Measurements from ENCODE around the gene GET3.

GET3 gene

GRCh38 chr19:12749938-12750521, 12.7 kb downstream of the GET3 start:
- TF ChIP-seq CTCF (IDR thresholded peaks at IDR 0.05; ENCODE audit: control extremely low read depth, extremely low read depth, low read depth, missing control alignments), result no peak
- POLR2A ChIA-PET, result no interaction called here
- no peak for DNase-seq (ENCODE audit: extremely low spot score)
- CTCF ChIA-PET, result interaction anchor here (0.6 to 23.7 kb wide), 2 partner anchors 12 to 214 kb away, joined by 3 to 412 read pairs; no protein-coding TSS in a partner anchor

- CTCF ChIA-PET, result interaction anchor here (23.7 kb wide), 1 partner anchor 12 kb away, joined by 412 read pairs; no protein-coding TSS in a partner anchor
- POLR2A ChIA-PET, result no interaction called here
- TF ChIP-seq CTCF (IDR thresholded peaks at IDR 0.05; ENCODE audit: control extremely low read depth, extremely low read depth, low read depth, missing control alignments), result no peak
- no peak for DNase-seq (ENCODE audit: extremely low spot score)
These were observed 13.6 kb downstream of the GET3 start for GRCh38 chr19:12750851-12751250.

- DNase-seq (ENCODE audit: extremely low spot score), result no peak
- no peak for TF ChIP-seq CTCF (IDR thresholded peaks at IDR 0.05; ENCODE audit: control extremely low read depth, extremely low read depth, low read depth, missing control alignments)
- ChIA-PET POLR2A (interaction anchor here (1.1 kb wide), 1 partner anchor 52 kb away, joined by 5 read pairs; no protein-coding TSS in a partner anchor), CTCF (interaction anchor here (23.7 kb wide), 1 partner anchor 11 kb away, joined by 412 read pairs; no protein-coding TSS in a partner anchor)
These were observed 14.3 kb downstream of the GET3 start, which contains the start of gene BEST2 for GRCh38 chr19:12751635-12752034. Gene BEST2, plus strand, starts transcription at chr19:12751791. Its CDS starts 802 bp downstream, at chr19:12752593.

DNA sequence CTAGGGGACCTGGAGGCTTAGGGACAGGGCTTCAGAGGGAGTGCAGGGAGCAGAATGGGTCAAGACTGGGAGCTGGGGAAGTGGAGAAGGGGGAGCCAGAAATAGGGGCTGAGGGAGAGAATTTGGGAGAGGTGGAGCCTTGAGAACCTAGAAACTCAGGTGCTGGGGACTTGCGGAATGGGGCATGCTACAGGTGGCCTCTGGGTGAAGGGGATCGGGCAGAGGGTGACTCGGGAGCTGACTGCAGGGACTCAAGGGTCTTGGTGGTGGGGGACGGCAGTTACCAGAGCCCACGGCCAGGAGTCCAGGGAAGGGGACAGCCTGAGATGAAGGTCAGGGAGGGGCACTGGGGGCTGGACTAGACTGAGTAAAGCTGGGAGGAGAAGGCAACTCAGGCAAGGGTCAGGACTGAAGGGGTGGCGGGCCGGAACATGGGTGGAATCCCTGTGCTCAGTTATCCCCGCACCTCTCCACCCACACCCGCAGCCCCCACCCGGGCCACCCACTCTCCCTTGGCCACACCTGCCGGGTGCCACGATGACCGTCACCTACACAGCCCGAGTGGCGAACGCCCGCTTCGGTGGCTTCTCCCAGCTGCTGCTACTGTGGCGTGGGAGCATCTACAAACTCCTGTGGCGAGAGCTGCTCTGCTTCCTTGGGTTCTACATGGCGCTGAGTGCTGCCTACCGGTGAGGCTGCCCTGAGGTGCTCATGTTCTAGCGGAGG, 14.9 kb downstream of the GET3 start:
- POLR2A ChIA-PET, result interaction anchor here (1.1 kb wide), 1 partner anchor 53 kb away, joined by 5 read pairs; no protein-coding TSS in a partner anchor
- no peak for TF ChIP-seq CTCF (IDR thresholded peaks at IDR 0.05; ENCODE audit: control extremely low read depth, extremely low read depth, low read depth, missing control alignments)
- CTCF ChIA-PET, result interaction anchor here (0.7 to 23.7 kb wide), 6 partner anchors 10 to 96 kb away, joined by 3 to 412 read pairs (median 4); no protein-coding TSS in a partner anchor
- DNase-seq (ENCODE audit: extremely low spot score), result no peak

GRCh38 chr19:12754465-12755196, 17.3 kb downstream of the GET3 start:
- no peak for DNase-seq (ENCODE audit: extremely low spot score)
- TF ChIP-seq CTCF (IDR thresholded peaks at IDR 0.05; ENCODE audit: control extremely low read depth, extremely low read depth, low read depth, missing control alignments), result no peak
- POLR2A ChIA-PET, result interaction anchor here (0.9 kb wide), 1 partner anchor 81 kb away, joined by 3 read pairs; no protein-coding TSS in a partner anchor
- CTCF ChIA-PET, result interaction anchor here (1.2 to 23.7 kb wide), 7 partner anchors 8 to 93 kb away, joined by 4 to 550 read pairs (median 369); partner anchors contain the start of genes BEST2, GET3 and JUNB

All from GM10248 (cell line).